Prostate gland (tissue), 2 donors: ENCODE data around the gene SERPINB6.

Source experiments
- POLR2A ChIP-seq: fragments of 450-650 bp; IDR thresholded peaks from one replicate; pipeline ENCODE4 v1.6.1; 2016; ENCODE audit warnings: antibody characterized with exemption, mild to moderate bottlenecking
- TF ChIP-seq, protein P1 (sequence below), 4 experiments: fragments of 200-600 bp in 2 of 4; fragments of 450-650 bp in 2 of 4; sonication (generic) in 2 of 4; IDR thresholded peaks; 1 replicate in 3 of 4; 2 replicates in 1 of 4; pipeline ENCODE4 v1.5.1; 2016 to 2019; ENCODE audit warnings: antibody characterized with exemption in 4 of 4, mild to moderate bottlenecking in 2 of 4, moderate library complexity in 2 of 4

- TF ChIP-seq, protein P1, sequence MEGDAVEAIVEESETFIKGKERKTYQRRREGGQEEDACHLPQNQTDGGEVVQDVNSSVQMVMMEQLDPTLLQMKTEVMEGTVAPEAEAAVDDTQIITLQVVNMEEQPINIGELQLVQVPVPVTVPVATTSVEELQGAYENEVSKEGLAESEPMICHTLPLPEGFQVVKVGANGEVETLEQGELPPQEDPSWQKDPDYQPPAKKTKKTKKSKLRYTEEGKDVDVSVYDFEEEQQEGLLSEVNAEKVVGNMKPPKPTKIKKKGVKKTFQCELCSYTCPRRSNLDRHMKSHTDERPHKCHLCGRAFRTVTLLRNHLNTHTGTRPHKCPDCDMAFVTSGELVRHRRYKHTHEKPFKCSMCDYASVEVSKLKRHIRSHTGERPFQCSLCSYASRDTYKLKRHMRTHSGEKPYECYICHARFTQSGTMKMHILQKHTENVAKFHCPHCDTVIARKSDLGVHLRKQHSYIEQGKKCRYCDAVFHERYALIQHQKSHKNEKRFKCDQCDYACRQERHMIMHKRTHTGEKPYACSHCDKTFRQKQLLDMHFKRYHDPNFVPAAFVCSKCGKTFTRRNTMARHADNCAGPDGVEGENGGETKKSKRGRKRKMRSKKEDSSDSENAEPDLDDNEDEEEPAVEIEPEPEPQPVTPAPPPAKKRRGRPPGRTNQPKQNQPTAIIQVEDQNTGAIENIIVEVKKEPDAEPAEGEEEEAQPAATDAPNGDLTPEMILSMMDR (IDR thresholded peaks at IDR 0.05), result no peak
- no peak for TF ChIP-seq POLR2A
Observed at GRCh38 chr6:2977290-2977689, 5.9 kb upstream of the SERPINB6 start.
